H9 (cell line): ENCODE measurements around the gene BAG1. TPM values are rescaled to one million over a fixed set of nuclear protein-coding genes. Genes with fewer than 3 reads are reported as not detected.

Experiments used
- DNase-seq: peaks from one replicate; pipeline ENCODE4 v3.0.0-alpha.2; 2017
- H2AFZ ChIP-seq: one replicate; pipeline ENCODE4 v1.6.1; 2013; ENCODE audit warnings: mild to moderate bottlenecking, low read length, control low read depth, moderate library complexity
- H2AK5ac ChIP-seq: 2 replicates; pipeline ENCODE4 v1.6.1; 2013; ENCODE audit warnings: low read length, control low read depth, mixed read lengths; ENCODE audit not compliant: insufficient read length
- H2BK120ac ChIP-seq: one replicate; pipeline ENCODE4 v1.6.1; 2013; ENCODE audit warnings: low read depth, mild to moderate bottlenecking, low read length, control low read depth, inconsistent platforms; ENCODE audit not compliant: poor library complexity, severe bottlenecking
- H2BK12ac ChIP-seq: 2 replicates; pipeline ENCODE4 v1.6.1; 2013; ENCODE audit warnings: low read length, control low read depth, mixed read lengths, low read depth; ENCODE audit not compliant: insufficient read length
- H2BK15ac ChIP-seq: 2 replicates; pipeline ENCODE4 v1.6.1; 2013; ENCODE audit warnings: low read depth, low read length, control low read depth
- H2BK20ac ChIP-seq: one replicate; pipeline ENCODE4 v1.6.1; 2013; ENCODE audit warnings: low read depth, mild to moderate bottlenecking, low read length, control low read depth, inconsistent platforms; ENCODE audit not compliant: poor library complexity, severe bottlenecking
- H2BK5ac ChIP-seq: 2 replicates; pipeline ENCODE4 v1.6.1; 2013; ENCODE audit warnings: low read length, control low read depth, mixed read lengths; ENCODE audit not compliant: insufficient read length
- H3K14ac ChIP-seq: 2 replicates; pipeline ENCODE4 v1.6.1; 2013; ENCODE audit warnings: low read length, control low read depth; ENCODE audit not compliant: insufficient read depth
- H3K18ac ChIP-seq: 2 replicates; pipeline ENCODE4 v1.6.1; 2013; ENCODE audit warnings: low read depth, mild to moderate bottlenecking, mixed read lengths, low read length, control low read depth; ENCODE audit not compliant: insufficient read length
- H3K23ac ChIP-seq: 2 replicates; pipeline ENCODE4 v1.6.1; 2013; ENCODE audit warnings: low read length, control low read depth, mixed read lengths, low read depth; ENCODE audit not compliant: insufficient read length
- H3K23me2 ChIP-seq: 2 replicates; pipeline ENCODE4 v1.6.1; 2013; ENCODE audit warnings: low read depth, mild to moderate bottlenecking, mixed read lengths, low read length, control low read depth; ENCODE audit not compliant: insufficient read length, poor library complexity, severe bottlenecking
- H3K27ac ChIP-seq: 2 replicates; pipeline ENCODE4 v1.5.1; 2013; ENCODE audit warnings: low read length, control low read depth, mixed read lengths, low read depth; ENCODE audit not compliant: insufficient read length
- H3K27me3 ChIP-seq: 2 replicates; pipeline ENCODE4 v1.6.1; 2013; ENCODE audit warnings: low read length, control low read depth, inconsistent platforms; ENCODE audit not compliant: insufficient read depth
- H3K4ac ChIP-seq: 2 replicates; pipeline ENCODE4 v1.6.1; 2013; ENCODE audit warnings: low read depth, mild to moderate bottlenecking, control low read depth, inconsistent platforms, low read length, moderate library complexity
- H3K4me1 ChIP-seq: 2 replicates; pipeline ENCODE4 v1.6.1; 2013; ENCODE audit warnings: low read length, control low read depth, inconsistent platforms; ENCODE audit not compliant: insufficient read depth
- H3K4me2 ChIP-seq: 2 replicates; pipeline ENCODE4 v1.6.1; 2013; ENCODE audit warnings: low read length, control low read depth, mixed read lengths; ENCODE audit not compliant: insufficient read length, insufficient read depth
- H3K56ac ChIP-seq: 2 replicates; pipeline ENCODE4 v1.6.1; 2013; ENCODE audit warnings: low read depth, mild to moderate bottlenecking, mixed read lengths, low read length, control low read depth; ENCODE audit not compliant: insufficient read length
- H3K79me1 ChIP-seq: 2 replicates; pipeline ENCODE4 v1.6.1; 2013; ENCODE audit warnings: low read depth, mild to moderate bottlenecking, moderate library complexity, low read length, control low read depth, inconsistent platforms; ENCODE audit not compliant: insufficient read depth, poor library complexity, severe bottlenecking
- H3K79me2 ChIP-seq: 2 replicates; pipeline ENCODE4 v1.6.1; 2013; ENCODE audit warnings: low read length, control low read depth, inconsistent platforms; ENCODE audit not compliant: insufficient read depth
- H3K9ac ChIP-seq: 2 replicates; pipeline ENCODE4 v1.6.1; 2013; ENCODE audit warnings: low read length, control low read depth, mixed read lengths; ENCODE audit not compliant: insufficient read length; ENCODE audit errors: extremely low read depth
- H3K9me3 ChIP-seq: one replicate; pipeline ENCODE4 v1.6.1; 2013; ENCODE audit warnings: low read depth, low read length, inconsistent platforms; ENCODE audit not compliant: control insufficient read depth
- H3T11ph ChIP-seq: one replicate; pipeline ENCODE4 v1.6.1; 2013; ENCODE audit warnings: mild to moderate bottlenecking, low read length, control low read depth, inconsistent platforms
- H4K20me1 ChIP-seq: one replicate; pipeline ENCODE4 v1.6.1; 2013; ENCODE audit not compliant: control insufficient read depth, insufficient read length, insufficient read depth
- H4K5ac ChIP-seq: 2 replicates; pipeline ENCODE4 v1.6.1; 2013; ENCODE audit warnings: low read depth, mild to moderate bottlenecking, mixed read lengths, low read length, control low read depth; ENCODE audit not compliant: insufficient read length
- H4K8ac ChIP-seq: replicated peaks from 2 replicates; pipeline ENCODE4 v1.6.1; 2013; ENCODE audit warnings: low read length, control low read depth, mixed read lengths, low read depth; ENCODE audit not compliant: insufficient read length
- H4K91ac ChIP-seq: 2 replicates; pipeline ENCODE4 v1.6.1; 2013; ENCODE audit warnings: low read depth, mild to moderate bottlenecking, moderate library complexity, mixed read lengths, low read length, control low read depth; ENCODE audit not compliant: insufficient read length
- H3K27ac Mint-ChIP-seq, 3 experiments: 2 replicates in 2 of 3; 3 replicates in 1 of 3; pipeline ENCODE4 v1.8.0; 2020 to 2021; ENCODE audit warnings: mixed read lengths in 3 of 3, mild to moderate bottlenecking in 1 of 3, moderate library complexity in 1 of 3
- H3K27me3 Mint-ChIP-seq: 2 replicates; pipeline ENCODE4 v1.8.0; 2021; ENCODE audit warnings: low read depth, mild to moderate bottlenecking, moderate library complexity, mixed read lengths
- H3K36me3 Mint-ChIP-seq, 3 experiments: 2 replicates in 2 of 3; 3 replicates in 1 of 3; pipeline ENCODE4 v1.8.0; 2020 to 2021; ENCODE audit warnings: low read depth in 3 of 3, mixed read lengths in 3 of 3; ENCODE audit not compliant: insufficient read depth in 1 of 3
- H3K4me1 Mint-ChIP-seq, 2 experiments: 2 replicates each; pipeline ENCODE4 v1.8.0; 2020; ENCODE audit warnings: mixed read lengths in 2 of 2
- H3K4me3 Mint-ChIP-seq, 2 experiments: 2 replicates in 1 of 2; 3 replicates in 1 of 2; pipeline ENCODE4 v1.8.0; 2020 to 2021; ENCODE audit warnings: mild to moderate bottlenecking in 2 of 2, mixed read lengths in 2 of 2, moderate library complexity in 1 of 2
- H3K9me3 Mint-ChIP-seq, 2 experiments: 2 replicates in 1 of 2; 3 replicates in 1 of 2; pipeline ENCODE4 v1.8.0; 2020; ENCODE audit warnings: mild to moderate bottlenecking in 2 of 2, mixed read lengths in 2 of 2, moderate library complexity in 1 of 2
- CTCF ChIP-seq: fragments of 200-600 bp; sonication (generic); conservative IDR thresholded peaks from 3 replicates; pipeline ENCODE4 v1.8.0; 2021; ENCODE audit warnings: antibody characterized with exemption, mild to moderate bottlenecking
- WGBS: extraction: QIAGEN DNeasy Blood & Tissue Kit; methylation state at CpG from one replicate; pipeline ENCODE4 v1.1.7; 2013; ENCODE audit warnings: missing lambda C conversion rate, low lambda C conversion rate, mixed read lengths; ENCODE audit not compliant: insufficient read length; ENCODE audit errors: extremely low coverage; 5-methylcytosine and 5-hydroxymethylcytosine counted together
- total RNA-seq: library from RNA; stranded (reverse); gene quantifications from 2 replicates; pipeline ENCODE4 v1.2.1, GENCODE V29; 2021

The BAG1 gene
- total RNA-seq, 1 experiment from 2014 or later = 66.4 TPM

GRCh38 chr9:33289936-33290246 lies 25.4 kb upstream of the BAG1 start:
- Histone ChIP-seq H3K14ac (peak overlapping the region; percentile 92), H3K18ac (peak overlapping the region; percentile 98), H3K79me1 (peaks cover 7% of the 10 kb centered on the region), H3K56ac (peak overlapping the region; percentile 95), H2BK12ac (no peak overlapping the region), H4K20me1 (no peaks in the 10 kb centered on the region), H3K23me2 (no peaks in the 10 kb centered on the region), H3K9me3 (no peaks in the 10 kb centered on the region), H3K9ac (peak overlapping the region; percentile 99), H3K79me2 (peaks cover 15% of the 10 kb centered on the region; the same call in 1 of the 2 replicates), H3K27ac (peak overlapping the region; percentile 64), H3K4me1 (0 out of 2 replicates have a peak, but pooled peaks cover 2% of the 10 kb centered on the region), H2AK5ac (no peak overlapping the region), H3K4me2 (peak overlapping the region; percentile 89), H4K8ac (peak overlapping the region; percentile 43), H2AFZ (no peak overlapping the region), H3K27me3 (no peaks in the 10 kb centered on the region), H2BK15ac (no peak overlapping the region), H2BK20ac (no peak overlapping the region), H3K4ac (no peak overlapping the region; the same call in 1 of the 2 replicates), H4K5ac (peak overlapping the region; percentile 96), H2BK5ac (peak overlapping the region; percentile 90), H2BK120ac (no peak overlapping the region), H4K91ac (no peak overlapping the region), H3K23ac (no peak overlapping the region), H3T11ph (no peak overlapping the region)
- H3K36me3 Mint-ChIP-seq = peaks cover 4 to 22% (median 19%) of the 10 kb centered on the region in 3 experiments; a peak in 5 of 7 replicates
- H3K4me3 Mint-ChIP-seq = peak overlapping the region; percentile 96 to 99
- H3K9me3 Mint-ChIP-seq = peaks cover 0 to 2% of the 10 kb centered on the region in 2 experiments; a peak in 2 of 5 replicates
- peaks cover 11 to 15% of the 10 kb centered on the region in 2 experiments for H3K4me1 Mint-ChIP-seq
- H3K27ac Mint-ChIP-seq = peak overlapping the region; percentile 98 to 100 (median 99)
- WGBS = no CpG with 5 or more reads among the region's 14 CpGs
- no peak for TF ChIP-seq CTCF
- DNase-seq = no peak
- no peaks in the 10 kb centered on the region for H3K27me3 Mint-ChIP-seq
